Measurements from ENCODE around the gene SCYGR8.

DNA sequence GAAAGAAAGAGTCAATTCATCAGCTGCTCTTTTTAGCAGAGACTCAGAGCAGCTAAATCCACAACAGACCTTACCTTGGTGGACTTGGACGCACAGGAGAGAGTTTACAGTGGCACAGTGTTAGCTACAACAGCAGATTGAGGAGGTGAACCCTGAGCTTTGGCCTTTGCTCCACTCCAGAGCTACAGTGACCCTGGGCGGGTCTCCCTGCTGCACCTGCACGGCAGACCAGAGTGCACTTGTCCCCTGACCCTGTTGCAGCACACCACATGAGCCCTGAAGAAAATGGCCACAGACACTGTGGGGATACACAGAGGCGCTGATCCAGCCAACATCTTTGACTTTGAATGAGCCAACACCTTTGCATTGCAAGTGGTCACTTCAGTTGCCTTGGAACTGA lies 38.8 kb upstream of the SCYGR8 start:
- TF ChIP-seq POLR2A (IDR thresholded peaks at IDR 0.05), result no peak
- TF ChIP-seq, protein P1, sequence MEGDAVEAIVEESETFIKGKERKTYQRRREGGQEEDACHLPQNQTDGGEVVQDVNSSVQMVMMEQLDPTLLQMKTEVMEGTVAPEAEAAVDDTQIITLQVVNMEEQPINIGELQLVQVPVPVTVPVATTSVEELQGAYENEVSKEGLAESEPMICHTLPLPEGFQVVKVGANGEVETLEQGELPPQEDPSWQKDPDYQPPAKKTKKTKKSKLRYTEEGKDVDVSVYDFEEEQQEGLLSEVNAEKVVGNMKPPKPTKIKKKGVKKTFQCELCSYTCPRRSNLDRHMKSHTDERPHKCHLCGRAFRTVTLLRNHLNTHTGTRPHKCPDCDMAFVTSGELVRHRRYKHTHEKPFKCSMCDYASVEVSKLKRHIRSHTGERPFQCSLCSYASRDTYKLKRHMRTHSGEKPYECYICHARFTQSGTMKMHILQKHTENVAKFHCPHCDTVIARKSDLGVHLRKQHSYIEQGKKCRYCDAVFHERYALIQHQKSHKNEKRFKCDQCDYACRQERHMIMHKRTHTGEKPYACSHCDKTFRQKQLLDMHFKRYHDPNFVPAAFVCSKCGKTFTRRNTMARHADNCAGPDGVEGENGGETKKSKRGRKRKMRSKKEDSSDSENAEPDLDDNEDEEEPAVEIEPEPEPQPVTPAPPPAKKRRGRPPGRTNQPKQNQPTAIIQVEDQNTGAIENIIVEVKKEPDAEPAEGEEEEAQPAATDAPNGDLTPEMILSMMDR (IDR thresholded peaks at IDR 0.05), result no peak

Data from suprapubic skin (tissue), 3 donors.